B cell (primary cell): ENCODE data around the gene HECTD2.

Experiments used
- CTCF ChIP-seq: fragments of 200-600 bp; IDR thresholded peaks from one replicate; pipeline ENCODE4 v1.8.0; 2022; ENCODE audit warnings: antibody characterized with exemption, mild to moderate bottlenecking
- EZH2 ChIP-seq: IDR thresholded peaks from 2 replicates; pipeline ENCODE4 v1.6.1; 2012; ENCODE audit warnings: borderline replicate concordance, low read depth, mild to moderate bottlenecking, moderate library complexity, low read length; ENCODE audit not compliant: insufficient read depth, poor library complexity, severe bottlenecking

GRCh38 chr10:91464500-91464899 lies 54.4 kb downstream of the HECTD2 start:
- TF ChIP-seq CTCF (no peak), EZH2 (no peak)
